GM18909 (cell line): ENCODE results near the gene MAGEA8.
"Not testable (repeated sequence)": the region's sequence is repeated elsewhere in the genome, so short reads cannot be mapped to it uniquely, and the experiment has no call there.

ENCODE experiments used
- ATAC-seq: cut with Tn5 transposase; IDR thresholded peaks from one replicate; pipeline ENCODE4 v1.9.1; 2021; ENCODE audit warnings: mild to moderate bottlenecking; ENCODE audit not compliant: unreplicated experiment, poor library complexity

The MAGEA8 gene

DNA sequence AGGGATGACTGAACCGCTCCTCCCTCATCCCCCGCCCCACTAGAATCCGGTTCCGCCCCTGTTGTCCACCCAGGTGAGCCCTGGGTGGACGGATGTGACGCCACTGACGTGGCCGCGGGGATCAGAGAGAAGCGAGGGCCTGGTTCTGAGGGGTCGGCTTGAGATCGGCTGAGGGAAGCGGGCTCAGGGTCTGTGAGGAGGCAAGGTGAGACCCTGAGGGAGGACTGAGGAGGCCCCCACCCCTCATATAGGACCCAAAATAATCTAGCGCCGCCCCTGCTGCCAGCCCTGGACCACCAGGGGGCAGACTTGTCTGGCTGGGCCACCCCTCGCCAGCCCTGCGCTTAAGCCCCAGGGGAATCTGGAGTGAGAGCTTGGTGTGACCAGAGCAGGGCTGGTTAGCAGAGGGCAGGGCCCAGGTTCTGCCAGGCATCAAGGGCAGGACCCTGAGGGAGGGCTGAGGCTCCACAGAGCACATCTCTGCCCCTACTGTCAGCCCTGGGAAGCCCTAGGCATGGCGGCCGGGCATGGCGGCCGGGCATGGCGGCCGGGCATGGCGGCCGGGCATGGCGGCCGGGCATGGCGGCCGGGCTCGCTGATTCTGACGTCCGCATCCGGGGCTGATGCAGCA lies at the start of gene MAGEA8:
TSS of gene MAGEA8 (plus strand) at position 103 of the 631 bp plus-strand sequence. CDS start 3,090 bp downstream, outside the sequence.
- ATAC-seq: no peak

DNA sequence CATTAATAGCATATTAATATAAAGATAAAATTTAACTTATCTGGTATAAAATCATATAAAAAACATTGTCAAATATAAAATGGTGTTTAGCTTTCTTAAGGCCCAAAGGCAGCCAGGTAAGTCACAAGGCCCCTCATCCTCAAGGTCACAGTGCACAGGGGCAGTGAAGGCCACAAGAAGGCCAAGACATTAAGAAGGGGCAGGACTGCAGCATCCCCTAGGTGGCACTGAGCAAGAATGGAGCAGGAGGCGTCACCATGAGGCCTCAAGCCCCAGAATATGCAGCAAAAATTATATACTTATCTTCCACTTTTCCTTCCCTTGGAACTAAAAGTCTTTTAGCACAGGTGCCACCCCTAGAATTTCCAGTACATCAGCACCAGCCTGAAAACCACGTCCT lies 49.5 kb upstream of the MAGEA8 start:
- no peak for ATAC-seq

DNA sequence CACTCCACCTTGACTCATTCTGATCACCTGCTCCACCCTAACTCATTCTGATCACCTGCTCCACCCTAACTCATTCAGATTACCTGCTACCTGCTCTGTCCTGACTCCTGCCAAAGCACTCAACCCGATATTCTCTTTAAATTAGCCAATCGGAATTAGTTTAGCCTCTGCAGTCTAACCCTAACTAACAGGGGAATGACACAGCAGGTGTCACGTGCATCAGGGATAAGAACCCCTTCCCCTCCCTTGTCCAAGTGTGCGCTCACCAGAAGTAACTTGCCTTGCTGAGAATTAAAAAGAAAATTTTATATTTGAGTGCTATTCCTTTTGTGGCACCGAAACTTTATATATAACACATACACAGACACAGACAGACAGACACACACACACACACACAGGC lies 44.3 kb upstream of the MAGEA8 start:
- ATAC-seq: not testable (repeated sequence)

- ATAC-seq: no peak
These were observed 43.8 kb upstream of the MAGEA8 start for GRCh38 chrX:149837167-149837566.

DNA sequence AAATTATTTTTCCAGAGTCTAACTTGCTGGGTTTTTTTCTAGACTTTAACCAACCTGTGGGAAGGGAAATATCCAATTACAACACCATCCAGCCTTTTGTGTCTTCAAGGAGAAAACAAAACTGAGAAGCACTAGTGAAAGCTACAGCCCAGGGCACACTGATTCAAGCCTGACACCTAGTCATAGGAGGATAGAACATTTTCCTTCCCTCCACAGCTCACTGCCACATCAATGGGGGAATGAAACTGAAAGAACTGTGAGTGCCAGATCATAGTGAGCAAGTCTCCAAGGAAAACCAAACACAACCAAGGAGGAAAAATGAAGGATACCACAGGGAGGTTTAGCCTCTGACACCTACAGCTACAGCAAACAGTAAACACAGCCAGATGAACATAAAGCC lies 43.3 kb upstream of the MAGEA8 start:
- peak; percentile 45 for ATAC-seq

DNA sequence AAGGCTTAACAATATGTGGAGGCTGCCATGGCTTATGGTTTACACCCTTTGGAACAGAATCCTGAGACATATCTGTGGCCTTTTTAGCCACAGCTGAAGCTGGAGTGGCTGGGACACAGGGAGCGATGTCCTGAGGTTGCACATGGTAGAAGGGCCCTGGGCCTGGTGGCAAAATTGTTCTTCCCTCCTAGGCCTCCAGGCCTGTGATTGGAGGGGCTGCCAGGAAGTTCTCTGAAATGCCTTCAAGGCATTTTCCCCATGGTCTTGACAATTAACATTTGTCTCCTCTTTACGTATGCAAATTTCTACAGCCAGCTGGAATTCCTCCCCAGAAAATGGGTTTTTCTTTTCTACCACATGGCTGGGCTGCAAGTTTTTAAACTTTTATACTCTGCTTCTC lies 39.1 kb upstream of the MAGEA8 start:
- no peak for ATAC-seq

DNA sequence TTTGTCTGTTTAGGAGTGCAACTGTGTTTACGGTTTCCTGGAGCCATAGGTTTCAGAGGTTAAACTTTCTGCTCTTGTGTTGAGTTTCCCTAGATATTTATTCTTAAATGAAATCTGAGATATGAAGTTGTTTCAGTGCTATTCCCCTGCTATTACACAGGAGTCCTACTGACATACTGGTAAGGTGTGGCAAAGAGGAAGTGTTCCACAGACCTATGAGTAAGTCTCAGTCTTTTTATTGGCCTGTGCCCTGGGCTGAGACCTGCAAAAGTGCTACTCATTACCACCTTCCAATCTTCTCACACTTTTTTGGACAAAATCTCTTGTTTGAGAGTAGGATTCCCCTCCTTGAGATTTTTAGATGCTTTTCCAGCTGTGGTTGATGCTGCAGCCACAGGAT lies 35.6 kb upstream of the MAGEA8 start:
- ATAC-seq: no peak

GRCh38 chrX:149846789-149847188 lies 34.2 kb upstream of the MAGEA8 start:
- ATAC-seq: no peak

- no peak for ATAC-seq
These were observed 32.1 kb upstream of the MAGEA8 start for GRCh38 chrX:149848855-149849254.

- ATAC-seq: no peak
These were observed 31.2 kb upstream of the MAGEA8 start for GRCh38 chrX:149849787-149850186.

- no peak for ATAC-seq
These were observed 29.1 kb upstream of the MAGEA8 start for GRCh38 chrX:149851864-149852263.

DNA sequence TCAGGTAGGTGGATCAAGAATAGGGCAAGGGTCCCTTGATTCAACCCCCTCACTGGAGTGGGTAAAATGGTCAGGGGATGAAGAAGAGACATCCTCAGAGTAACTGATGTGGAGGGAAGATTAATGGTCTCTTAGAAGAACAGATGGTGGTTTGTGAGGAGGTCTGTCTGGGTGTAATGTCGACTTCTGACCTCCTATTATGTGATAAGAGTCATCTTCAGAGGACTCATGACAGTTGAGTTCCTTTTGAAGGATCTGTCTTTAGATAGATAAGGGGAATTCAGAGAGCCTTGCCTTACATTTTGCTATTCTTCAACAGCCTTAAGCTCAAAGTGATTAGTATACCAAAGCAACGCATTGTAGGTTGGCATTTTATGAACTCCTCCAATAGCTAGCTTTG lies 27.1 kb upstream of the MAGEA8 start:
- ATAC-seq: no peak

DNA sequence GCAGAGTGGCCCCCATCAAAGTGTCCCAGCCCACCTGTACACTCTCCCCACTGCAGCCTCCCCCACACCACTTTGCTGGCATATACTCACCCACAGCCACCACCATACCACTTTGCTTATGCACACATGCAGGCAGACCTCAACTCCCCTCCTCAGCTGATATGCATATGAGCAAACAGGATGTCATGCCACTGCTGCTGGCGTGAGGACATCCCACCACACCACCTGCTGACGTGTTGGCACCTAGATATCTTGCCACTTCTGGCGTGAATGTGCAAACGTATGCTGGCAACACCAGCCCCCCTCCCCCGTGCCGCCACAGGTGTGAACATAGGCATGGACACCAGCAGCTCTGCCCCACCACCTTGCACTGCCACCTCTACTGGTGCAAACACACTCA lies 22.4 kb upstream of the MAGEA8 start:
- no peak for ATAC-seq

DNA sequence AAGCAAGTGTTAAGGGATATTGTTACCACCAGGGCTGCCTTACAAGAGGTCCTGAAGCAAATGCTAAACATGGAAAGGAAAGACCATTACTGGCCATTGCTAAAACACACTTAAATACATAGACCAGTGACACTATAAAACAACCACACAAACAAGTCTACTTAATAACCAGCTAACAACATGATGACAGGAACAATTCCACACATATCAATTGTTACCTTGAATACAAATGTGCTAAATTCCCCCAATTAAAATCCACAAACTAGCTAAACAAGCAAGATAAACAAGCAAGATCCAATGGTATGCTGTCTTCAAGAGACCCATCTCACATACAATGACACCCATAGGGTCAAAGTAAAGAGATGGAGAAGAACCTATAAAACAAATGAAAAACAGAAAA lies 20.5 kb upstream of the MAGEA8 start:
- ATAC-seq: no peak

- ATAC-seq: no peak
These were observed 15.6 kb upstream of the MAGEA8 start for GRCh38 chrX:149865390-149865789.

GRCh38 chrX:149867488-149867887 lies 13.5 kb upstream of the MAGEA8 start:
- ATAC-seq: no peak

GRCh38 chrX:149870840-149871239 lies 10.1 kb upstream of the MAGEA8 start:
- ATAC-seq: no peak

- no peak for ATAC-seq
These were observed 9.6 kb upstream of the MAGEA8 start for GRCh38 chrX:149871433-149871832.

DNA sequence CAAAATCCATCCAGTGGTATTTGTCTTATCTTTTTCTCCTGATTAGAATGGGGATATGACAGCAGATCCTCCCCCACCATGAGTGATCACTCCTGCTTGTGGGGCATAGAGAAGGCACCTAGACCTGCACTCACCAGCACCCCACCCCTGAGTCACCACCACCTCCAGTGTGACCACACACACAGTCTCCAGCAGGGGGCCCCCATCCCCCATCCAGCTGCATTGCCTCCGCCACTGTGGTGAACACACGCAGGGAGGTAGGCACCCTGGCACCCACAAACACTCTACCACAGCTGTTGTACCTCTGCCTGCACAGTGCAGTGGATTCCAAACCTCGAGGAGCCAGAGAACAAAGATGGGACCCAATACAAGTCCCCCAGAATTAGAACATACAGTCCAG lies 9.0 kb upstream of the MAGEA8 start:
- peak; percentile 93 for ATAC-seq

GRCh38 chrX:149877157-149877556 lies 3.8 kb upstream of the MAGEA8 start:
- no peak for ATAC-seq

- no peak for ATAC-seq
These were observed 3.3 kb upstream of the MAGEA8 start for GRCh38 chrX:149877636-149878035.

GRCh38 chrX:149890828-149891227 lies 9.8 kb downstream of the MAGEA8 start:
- not testable (repeated sequence) for ATAC-seq

GRCh38 chrX:149898554-149898953 lies 17.6 kb downstream of the MAGEA8 start:
- ATAC-seq: no peak
